NCI-H187 (cell line): ENCODE results near the gene SETSIP.
"Not testable (repeated sequence)": the region's sequence is repeated elsewhere in the genome, so short reads cannot be mapped to it uniquely, and the experiment has no call there.

ENCODE experiments used
- DNase-seq, 2 experiments: peaks; one replicate each; lab custom pipeline; 2025; lab: John Stamatoyannopoulos, UW

SETSIP gene

DNA sequence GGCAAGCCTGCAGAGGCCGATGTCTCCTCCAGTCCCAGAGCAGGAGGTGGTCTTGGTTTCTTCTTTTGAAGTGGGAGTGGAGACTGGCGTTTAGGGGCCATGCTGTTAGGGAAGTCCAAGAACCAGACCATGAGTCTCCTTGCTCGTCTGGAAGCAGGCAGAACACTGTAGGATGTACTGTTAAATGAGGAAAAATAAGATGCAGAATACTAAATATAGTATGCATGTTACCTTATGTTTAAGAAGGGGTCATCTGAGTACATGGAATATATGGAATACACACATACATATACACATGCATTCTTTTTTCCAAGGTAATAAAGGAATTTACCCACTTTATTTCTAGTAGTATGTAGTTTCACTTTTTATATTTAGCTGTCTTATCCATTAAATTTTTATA, at the start of gene SETSIP:
Gene SETSIP, minus strand, starts transcription at position 101 of the 400 bp plus-strand sequence. Its CDS starts 0 bp downstream, at position 101.
- no peak for DNase-seq

DNA sequence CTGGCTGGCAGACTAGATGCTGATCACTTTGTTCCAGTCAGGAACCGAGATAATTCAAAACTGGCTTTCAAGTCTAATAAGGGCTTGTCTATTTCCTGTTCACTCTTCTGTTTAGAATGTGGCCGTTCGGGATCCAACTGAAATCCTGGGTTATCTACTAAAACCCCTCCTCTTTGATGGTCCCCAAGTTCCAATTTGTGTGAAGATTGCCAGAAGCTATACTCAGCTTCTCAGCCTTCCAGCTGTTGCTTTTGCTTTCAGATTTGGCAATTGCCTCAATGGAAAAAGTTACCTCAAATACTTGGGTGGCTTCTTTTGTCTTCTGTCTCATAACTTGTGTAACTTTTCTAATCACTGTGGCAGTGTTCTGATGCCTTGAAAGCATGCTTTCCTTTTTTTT, 48.7 kb upstream of the SETSIP start:
- no peak for DNase-seq

GRCh38 chr1:92118826-92119225, 43.6 kb upstream of the SETSIP start:
- no peak for DNase-seq

GRCh38 chr1:92117526-92117925, 42.3 kb upstream of the SETSIP start:
- no peak for DNase-seq

DNA sequence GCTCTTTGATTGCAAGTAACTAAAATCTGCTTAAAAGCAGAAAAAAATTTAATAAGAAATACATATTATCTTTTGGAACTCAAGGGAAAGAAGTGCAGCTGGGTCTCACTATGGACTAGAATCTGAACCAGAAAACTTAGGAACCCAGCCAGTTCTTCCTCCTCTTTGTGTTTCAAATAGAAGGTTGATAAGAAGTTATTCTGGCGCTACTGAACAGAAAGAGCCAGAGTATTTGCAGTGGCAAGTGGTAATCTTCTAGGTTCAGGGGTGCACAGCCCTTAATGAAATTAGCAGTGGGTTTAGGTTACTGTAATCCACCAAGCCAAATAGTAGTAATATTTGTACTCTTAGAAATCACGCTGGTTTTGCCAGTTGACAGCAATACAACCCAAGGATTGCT, 33.4 kb upstream of the SETSIP start:
- no peak for DNase-seq

GRCh38 chr1:92105546-92106081, 30.4 kb upstream of the SETSIP start:
- DNase-seq: no peak

- no peak for DNase-seq
Observed at GRCh38 chr1:92096317-92096716, 21.1 kb upstream of the SETSIP start.

DNA sequence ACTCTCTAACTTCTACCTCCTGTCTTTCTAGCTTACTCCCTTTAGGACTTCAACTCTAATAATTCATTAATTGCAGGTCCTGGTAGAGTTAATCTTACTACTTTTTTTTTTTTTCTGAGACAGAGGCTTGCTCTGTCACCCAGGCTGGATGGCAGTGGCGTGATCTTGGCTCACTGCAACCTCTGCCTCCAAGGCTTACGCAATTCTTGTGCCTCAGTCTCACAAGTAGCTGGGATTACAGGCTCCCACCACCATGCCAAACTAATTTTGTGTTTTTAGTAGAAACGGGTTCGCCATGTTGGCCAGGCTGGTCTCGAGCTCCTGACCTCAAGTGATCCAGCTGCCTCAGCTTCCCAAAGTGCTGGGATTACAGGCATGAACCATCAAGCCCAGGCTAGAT, 20.7 kb upstream of the SETSIP start:
- no peak for DNase-seq

DNA sequence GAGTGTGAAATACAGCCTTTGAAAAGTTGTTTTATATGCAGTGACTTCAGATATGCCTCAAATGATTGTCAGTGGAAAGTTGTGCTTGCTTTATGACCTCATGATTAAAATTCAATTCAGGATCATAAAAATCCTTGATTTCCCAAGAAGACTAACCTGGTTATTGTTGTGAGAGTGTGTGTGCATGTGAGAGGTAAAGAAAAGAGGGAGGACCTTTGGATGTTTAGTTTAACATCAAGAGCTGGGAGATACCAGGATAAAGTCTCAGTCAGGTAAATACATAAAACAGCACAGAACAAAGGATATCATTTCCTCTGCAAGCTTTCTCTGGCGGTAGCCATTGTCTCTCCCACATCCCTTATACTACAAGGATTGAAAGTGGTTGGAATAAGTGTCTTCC, 19.4 kb upstream of the SETSIP start:
- DNase-seq: no peak

DNA sequence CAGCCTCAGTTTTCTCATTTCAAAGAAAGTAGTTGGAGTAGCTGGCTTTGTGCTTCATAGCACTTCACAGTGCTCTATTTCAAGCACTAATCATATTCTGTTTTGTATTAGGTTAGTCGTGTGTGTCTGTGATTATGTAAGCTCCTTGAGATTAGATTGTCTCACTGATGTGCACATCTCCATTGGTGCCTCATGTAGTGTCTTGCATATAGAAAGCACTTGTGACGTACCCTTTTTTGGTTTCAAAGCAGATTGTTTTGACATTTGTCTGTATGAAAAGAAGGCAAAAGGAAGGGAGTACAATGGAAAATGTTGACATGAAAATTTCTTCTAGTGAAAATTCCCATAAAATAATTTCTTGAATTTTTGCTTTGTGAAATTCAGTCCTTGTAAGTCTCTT, 18.9 kb upstream of the SETSIP start:
- DNase-seq: no peak

GRCh38 chr1:92091625-92092024, 16.4 kb upstream of the SETSIP start:
- no peak for DNase-seq

GRCh38 chr1:92087542-92087941, 12.3 kb upstream of the SETSIP start:
- no peak for DNase-seq

- no peak for DNase-seq
Observed at GRCh38 chr1:92085727-92086126, 10.5 kb upstream of the SETSIP start.

- no peak for DNase-seq
Observed at GRCh38 chr1:92084651-92085050, 9.4 kb upstream of the SETSIP start.

DNA sequence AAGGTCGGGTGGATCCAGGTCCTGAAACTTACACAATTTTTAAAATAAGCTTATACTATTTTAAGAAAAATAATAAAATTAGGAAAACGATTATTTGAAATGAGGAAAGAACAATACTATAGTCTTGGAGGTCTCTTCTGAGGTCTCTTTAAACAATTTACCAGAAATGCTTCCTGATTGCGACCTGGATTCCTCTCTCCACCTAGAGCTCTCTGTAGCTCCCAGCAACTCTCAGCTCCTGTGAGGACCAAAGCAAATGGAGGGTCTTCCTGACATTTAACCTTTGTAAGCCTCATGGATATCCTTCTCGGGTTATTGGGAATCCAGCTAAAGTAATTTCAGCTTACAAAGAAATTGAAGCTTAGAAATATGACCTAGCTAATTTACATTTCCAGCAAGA, 5.8 kb upstream of the SETSIP start:
- DNase-seq: no peak

GRCh38 chr1:92080128-92080985, 5.1 kb upstream of the SETSIP start, which contains the start of gene BTBD8:
Gene BTBD8 (plus strand): TSS chr1:92080345. CDS start chr1:92080572, 227 bp downstream.
- peak; percentile 50 to 74 for DNase-seq

- DNase-seq: no peak
Observed at GRCh38 chr1:92079441-92079840, 4.2 kb upstream of the SETSIP start.

- DNase-seq: not testable (repeated sequence)
Observed at GRCh38 chr1:92078077-92078476, 2.9 kb upstream of the SETSIP start.

DNA sequence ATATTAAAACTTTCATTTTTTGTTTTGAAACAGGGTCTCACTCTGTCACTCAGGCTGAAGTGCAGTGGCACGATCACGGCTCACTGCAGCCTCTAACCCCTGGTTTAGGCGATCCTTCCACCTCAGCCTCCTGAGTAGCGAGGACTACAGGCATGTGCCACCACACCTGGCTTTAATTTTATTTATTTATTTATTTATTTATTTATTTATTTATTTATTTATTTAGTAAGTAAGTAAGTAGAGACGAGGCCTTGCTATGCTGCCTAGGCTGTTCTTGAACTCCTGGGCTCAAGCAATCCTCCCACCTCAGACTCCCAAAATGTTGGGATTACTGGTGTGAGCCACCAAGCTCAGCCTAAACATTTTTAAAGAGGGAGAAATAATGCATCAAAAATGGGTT, 1.2 kb upstream of the SETSIP start:
- DNase-seq: no peak

DNA sequence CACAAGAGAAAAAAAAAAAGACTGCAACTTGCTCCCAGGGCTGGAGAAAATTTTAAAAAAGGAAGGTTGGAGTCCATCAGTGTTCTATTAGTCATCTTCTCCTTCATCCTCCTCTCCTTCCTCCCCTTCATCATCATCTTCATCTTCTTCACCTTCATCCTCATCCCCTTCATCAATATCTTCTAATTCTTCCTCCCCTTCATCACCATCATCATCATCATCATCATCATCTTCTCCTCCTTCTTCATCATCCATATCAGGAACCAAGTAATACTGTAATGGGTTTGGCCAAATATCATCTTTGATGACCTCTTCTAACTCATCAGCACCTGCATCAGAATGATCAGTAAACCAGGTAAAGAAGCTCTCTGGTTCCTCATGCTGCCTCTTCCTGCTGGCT, 765 bp downstream of the SETSIP start:
- not testable (repeated sequence) for DNase-seq

GRCh38 chr1:92070892-92071291, 4.3 kb downstream of the SETSIP start:
- no peak for DNase-seq

DNA sequence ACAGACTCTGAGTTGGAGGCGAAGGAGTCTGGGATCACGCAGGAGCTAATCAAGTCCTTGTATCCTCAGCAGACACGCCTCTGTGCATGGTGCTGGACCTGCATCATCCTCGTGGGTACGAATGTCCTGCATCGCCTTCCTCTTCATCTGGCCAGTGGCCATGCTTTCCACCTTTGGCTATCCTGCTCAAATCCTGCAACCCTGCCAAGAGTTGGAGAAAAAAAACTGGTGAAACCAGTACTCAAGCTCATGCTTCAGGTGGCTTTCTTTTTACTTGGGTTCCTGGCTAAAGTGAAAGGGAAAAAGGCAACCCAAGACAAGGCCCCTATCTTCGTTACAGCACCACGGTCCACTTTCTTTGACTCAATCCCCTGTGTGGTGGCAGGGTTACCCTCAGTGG, 8.9 kb downstream of the SETSIP start:
- DNase-seq: no peak

DNA sequence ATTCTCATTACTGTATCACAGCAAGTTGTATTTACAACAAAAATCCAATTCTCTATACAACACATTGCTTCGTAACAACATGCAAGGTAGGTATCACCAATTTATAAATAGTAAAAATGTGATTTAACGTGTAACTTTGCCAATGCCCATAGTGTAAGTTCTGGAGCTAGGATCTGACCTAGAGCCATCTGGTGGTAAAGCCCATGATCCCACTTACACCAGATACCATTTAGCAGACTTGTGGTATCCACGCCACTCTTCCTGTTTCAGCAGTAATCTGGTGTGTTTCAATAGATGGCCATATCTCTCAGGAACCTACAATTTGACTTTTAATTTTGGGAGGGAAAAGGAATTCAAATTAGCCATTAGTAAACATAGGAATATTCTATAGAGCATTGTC, 10.2 kb downstream of the SETSIP start:
- DNase-seq: no peak

DNA sequence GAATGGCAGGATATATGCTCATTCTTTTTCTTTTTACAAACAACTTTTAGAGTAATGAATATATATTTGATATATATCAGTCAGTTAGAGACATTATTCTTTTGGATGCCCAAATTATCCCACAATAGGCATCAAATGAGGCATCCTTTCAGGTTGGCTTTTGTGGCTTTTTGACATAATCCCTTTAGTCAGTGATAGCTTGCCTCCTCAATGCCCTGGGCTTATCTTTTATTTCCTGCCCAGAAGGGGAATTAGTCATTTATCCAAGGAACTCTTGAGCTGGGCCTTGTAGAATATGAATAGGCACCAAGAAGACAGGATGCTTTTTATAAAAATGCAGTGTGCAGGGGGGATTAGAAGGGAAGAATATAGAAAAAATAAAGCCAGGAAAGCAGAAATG, 23.3 kb downstream of the SETSIP start:
- no peak for DNase-seq
